Activated naive CD8-positive, alpha-beta T cell (primary cell): ENCODE measurements around the gene ATP10A.
A peak's percentile ranks its signal among the peaks of the same experiment; 100 is the strongest.

Experiments used
- H3K27ac Mint-ChIP-seq: one replicate; pipeline ENCODE4 v1.8.0; 2021; ENCODE audit warnings: mixed read lengths
- H3K27me3 Mint-ChIP-seq: one replicate; pipeline ENCODE4 v1.8.0; 2021; ENCODE audit warnings: mixed read lengths
- H3K36me3 Mint-ChIP-seq: one replicate; pipeline ENCODE4 v1.8.0; 2021; ENCODE audit warnings: mixed read lengths
- H3K4me1 Mint-ChIP-seq: one replicate; pipeline ENCODE4 v1.8.0; 2021; ENCODE audit warnings: low read depth, mixed read lengths
- H3K4me3 Mint-ChIP-seq: one replicate; pipeline ENCODE4 v1.8.0; 2021; ENCODE audit warnings: mild to moderate bottlenecking, mixed read lengths
- H3K9me3 Mint-ChIP-seq: one replicate; pipeline ENCODE4 v1.8.0; 2021; ENCODE audit warnings: low read depth, mixed read lengths

The ATP10A gene

GRCh38 chr15:25863111-25863967 is at the start of gene ATP10A:
TSS of gene ATP10A (minus strand) at chr15:25863327. CDS start at chr15:25863096, 231 bp downstream.
- peak within 1 kb of the TSS; percentile 95 for H3K27ac Mint-ChIP-seq
- peak within 1 kb of the TSS; percentile 93 for H3K4me3 Mint-ChIP-seq
- H3K9me3 Mint-ChIP-seq: no peaks in the 10 kb centered on the region
- H3K4me1 Mint-ChIP-seq: peaks cover 37% of the 10 kb centered on the region
- H3K27me3 Mint-ChIP-seq: no peaks in the 10 kb centered on the region
- H3K36me3 Mint-ChIP-seq: no peaks in the 10 kb centered on the region

DNA sequence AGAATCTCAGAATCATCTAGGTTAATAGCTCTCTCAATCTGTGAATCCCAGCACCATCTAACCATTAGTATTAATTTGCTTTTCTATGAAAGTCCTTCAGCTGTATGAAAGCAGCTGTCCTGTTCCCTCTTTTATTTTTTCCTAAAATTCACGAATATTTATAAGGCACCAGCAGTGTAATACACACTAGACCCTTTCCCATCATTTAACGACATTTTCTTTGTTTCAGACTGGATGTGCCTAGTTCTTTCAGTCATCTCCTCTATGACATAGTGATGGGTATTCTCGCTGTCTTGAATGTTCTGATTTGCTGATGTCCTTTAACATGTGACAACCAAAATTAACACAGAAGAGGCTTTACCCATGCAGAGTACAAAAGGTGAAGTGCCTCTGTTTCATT is 48.9 kb upstream of the ATP10A start:
- Mint-ChIP-seq H3K27me3 (no peaks in the 10 kb centered on the region), H3K27ac (no peak overlapping the region), H3K9me3 (peaks cover 4% of the 10 kb centered on the region), H3K4me3 (no peak overlapping the region), H3K4me1 (no peaks in the 10 kb centered on the region), H3K36me3 (no peaks in the 10 kb centered on the region)

DNA sequence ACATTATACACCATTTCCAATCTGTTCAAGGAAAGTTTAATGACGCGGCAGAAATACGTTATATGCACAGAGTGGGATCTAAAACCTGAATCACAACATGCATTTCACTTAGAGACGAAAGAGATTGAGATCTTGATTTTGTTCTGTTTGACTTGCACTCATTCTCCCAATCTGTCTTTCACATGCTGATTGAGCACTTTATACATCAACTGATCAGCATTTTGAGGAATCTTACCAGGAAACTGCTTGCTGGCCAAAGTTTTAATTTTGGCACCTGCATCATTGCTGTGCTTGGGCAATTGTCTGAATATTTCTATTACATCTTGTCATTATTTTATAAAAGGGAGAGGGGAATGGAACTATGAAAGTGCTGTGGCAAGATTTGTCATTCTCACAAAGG is 47.7 kb upstream of the ATP10A start:
- Mint-ChIP-seq H3K36me3 (no peaks in the 10 kb centered on the region), H3K9me3 (peaks cover 4% of the 10 kb centered on the region), H3K27me3 (no peaks in the 10 kb centered on the region), H3K4me3 (no peak overlapping the region), H3K4me1 (no peaks in the 10 kb centered on the region), H3K27ac (no peak overlapping the region)

DNA sequence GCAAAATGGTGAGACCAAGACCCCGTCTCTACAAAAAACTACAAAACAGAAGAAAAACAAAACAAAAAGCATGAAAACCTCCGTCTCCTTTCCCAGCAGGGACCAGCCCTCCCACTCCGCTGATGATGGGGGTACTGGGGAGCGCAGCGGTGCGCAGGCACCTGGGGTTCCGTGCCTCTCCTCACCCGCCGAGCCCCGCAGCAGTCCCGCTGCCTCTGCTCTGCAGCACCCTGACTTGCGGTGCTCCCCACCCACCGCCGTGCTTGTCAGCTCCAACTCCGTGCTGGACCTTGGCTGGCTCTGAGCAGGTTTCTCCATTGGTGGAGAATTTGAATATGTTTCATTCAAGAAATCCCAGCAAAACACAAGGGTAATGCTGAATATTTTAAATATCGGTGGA is 46.7 kb upstream of the ATP10A start:
- Mint-ChIP-seq H3K4me1 (peaks cover 7% of the 10 kb centered on the region), H3K27me3 (no peaks in the 10 kb centered on the region), H3K27ac (no peak overlapping the region), H3K4me3 (no peak overlapping the region), H3K36me3 (no peaks in the 10 kb centered on the region), H3K9me3 (peaks cover 4% of the 10 kb centered on the region)

- Mint-ChIP-seq H3K36me3 (no peaks in the 10 kb centered on the region), H3K27me3 (no peaks in the 10 kb centered on the region), H3K4me3 (no peak overlapping the region), H3K27ac (no peak overlapping the region), H3K9me3 (peaks cover 4% of the 10 kb centered on the region), H3K4me1 (peaks cover 7% of the 10 kb centered on the region)
These were observed 46.2 kb upstream of the ATP10A start for GRCh38 chr15:25909325-25909724.

DNA sequence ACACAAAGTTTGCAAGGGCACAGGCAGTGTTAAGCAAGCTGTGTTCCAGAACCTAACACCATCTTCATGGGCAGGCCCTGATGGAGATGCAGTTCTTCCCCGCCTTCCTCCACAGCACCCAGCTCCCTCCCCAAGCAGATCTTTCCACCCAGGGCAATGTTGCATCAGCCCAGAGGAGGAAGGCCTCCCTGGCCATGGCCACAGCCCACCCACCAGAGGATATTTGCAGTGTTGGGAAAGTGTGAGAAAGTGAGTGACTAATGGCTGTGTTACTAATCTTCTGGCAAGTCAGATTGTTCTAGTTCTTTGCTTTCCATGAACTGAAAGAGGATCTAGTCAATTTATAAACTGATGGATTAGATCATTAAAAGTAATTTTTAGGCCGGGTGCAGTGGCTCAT is 42.0 kb upstream of the ATP10A start:
- Mint-ChIP-seq H3K4me1 (peaks cover 25% of the 10 kb centered on the region), H3K27ac (peak overlapping the region; percentile 50), H3K9me3 (no peaks in the 10 kb centered on the region), H3K36me3 (no peaks in the 10 kb centered on the region), H3K27me3 (no peaks in the 10 kb centered on the region), H3K4me3 (no peak overlapping the region)

DNA sequence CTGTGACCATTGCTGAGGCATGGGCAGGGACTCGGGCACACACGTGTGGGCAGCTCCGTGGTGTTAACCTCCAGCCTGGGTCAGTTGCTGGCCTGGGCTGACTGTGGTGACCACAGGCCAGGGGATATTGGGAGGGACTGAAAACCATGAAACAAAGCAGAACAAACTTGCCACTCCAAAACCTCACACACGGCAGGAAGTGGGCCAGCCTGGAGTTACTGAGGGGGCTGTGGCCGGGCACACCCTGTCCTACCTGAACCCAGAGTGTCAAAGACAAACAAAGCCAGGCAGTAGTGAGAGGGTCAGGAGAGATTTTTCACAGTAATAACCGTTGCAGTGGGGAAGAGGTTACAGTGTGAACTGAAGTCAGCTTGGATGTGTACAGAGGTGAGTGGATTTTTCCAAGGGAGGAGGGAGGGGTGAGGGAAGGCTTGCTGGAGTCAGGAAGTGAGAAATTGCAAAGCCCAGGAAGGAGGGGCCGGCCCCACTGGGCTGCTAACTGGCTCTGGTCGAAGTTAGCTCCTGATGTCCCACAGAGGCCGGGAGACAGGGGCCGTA is 40.0 kb upstream of the ATP10A start:
- Mint-ChIP-seq H3K4me1 (peaks cover 25% of the 10 kb centered on the region), H3K4me3 (peak overlapping the region; percentile 35), H3K27me3 (no peaks in the 10 kb centered on the region), H3K36me3 (no peaks in the 10 kb centered on the region), H3K27ac (peak overlapping the region; percentile 48), H3K9me3 (no peaks in the 10 kb centered on the region)

- no peak overlapping the region for H3K4me3 Mint-ChIP-seq
- H3K27ac Mint-ChIP-seq: no peak overlapping the region
- no peaks in the 10 kb centered on the region for H3K36me3 Mint-ChIP-seq
- H3K4me1 Mint-ChIP-seq: peaks cover 25% of the 10 kb centered on the region
- H3K27me3 Mint-ChIP-seq: no peaks in the 10 kb centered on the region
- H3K9me3 Mint-ChIP-seq: no peaks in the 10 kb centered on the region
These were observed 38.9 kb upstream of the ATP10A start for GRCh38 chr15:25901811-25902605.

DNA sequence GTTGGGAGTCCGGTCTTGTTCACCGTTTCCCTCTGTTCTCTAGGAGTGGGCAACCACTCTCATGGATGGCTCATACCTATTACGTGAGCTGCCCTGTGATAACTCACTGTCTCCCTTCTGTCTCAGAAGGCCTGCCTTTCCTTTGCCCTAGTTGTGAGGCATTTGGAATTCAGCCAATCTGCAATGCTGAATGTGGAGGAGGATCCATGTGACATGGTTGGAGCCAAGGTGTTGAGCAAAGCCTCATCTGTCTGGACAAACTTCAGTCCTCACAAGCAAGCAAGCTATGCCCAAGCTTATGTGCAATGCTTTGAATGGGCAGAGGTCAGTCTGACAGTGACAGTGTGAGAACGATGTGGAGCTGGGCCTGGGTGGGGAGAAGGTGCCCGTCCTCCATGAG is 37.8 kb upstream of the ATP10A start:
- H3K4me3 Mint-ChIP-seq: no peak overlapping the region
- no peaks in the 10 kb centered on the region for H3K27me3 Mint-ChIP-seq
- no peaks in the 10 kb centered on the region for H3K36me3 Mint-ChIP-seq
- H3K4me1 Mint-ChIP-seq: peaks cover 25% of the 10 kb centered on the region
- H3K27ac Mint-ChIP-seq: no peak overlapping the region
- H3K9me3 Mint-ChIP-seq: no peaks in the 10 kb centered on the region

- no peaks in the 10 kb centered on the region for H3K27me3 Mint-ChIP-seq
- H3K9me3 Mint-ChIP-seq: no peaks in the 10 kb centered on the region
- peaks cover 24% of the 10 kb centered on the region for H3K4me1 Mint-ChIP-seq
- H3K4me3 Mint-ChIP-seq: no peak overlapping the region
- H3K36me3 Mint-ChIP-seq: no peaks in the 10 kb centered on the region
- no peak overlapping the region for H3K27ac Mint-ChIP-seq
These were observed 37.3 kb upstream of the ATP10A start for GRCh38 chr15:25900431-25900830.

DNA sequence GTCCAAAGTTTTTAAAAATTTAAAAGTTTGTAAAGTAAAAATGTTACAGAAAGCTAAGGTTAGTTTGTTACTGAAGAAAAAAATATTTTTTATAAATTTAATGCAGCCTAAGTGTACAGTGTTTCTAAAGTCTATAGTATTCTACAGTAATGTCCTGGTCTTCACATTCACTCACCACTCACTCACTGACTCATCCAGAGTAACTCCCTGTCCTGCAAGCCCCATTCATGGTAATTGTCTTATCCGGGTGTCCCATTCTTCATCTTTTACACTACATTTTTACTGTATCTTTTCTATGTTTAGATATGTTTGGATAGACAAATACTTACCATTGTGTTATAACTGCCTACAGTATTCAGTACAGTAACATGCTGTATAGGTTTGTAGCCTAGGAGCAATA is 36.7 kb upstream of the ATP10A start:
- Mint-ChIP-seq H3K27ac (no peak overlapping the region), H3K27me3 (no peaks in the 10 kb centered on the region), H3K36me3 (no peaks in the 10 kb centered on the region)

GRCh38 chr15:25897658-25898057 is 34.5 kb upstream of the ATP10A start:
- H3K27me3 Mint-ChIP-seq: no peaks in the 10 kb centered on the region
- H3K9me3 Mint-ChIP-seq: peaks cover 4% of the 10 kb centered on the region
- peaks cover 5% of the 10 kb centered on the region for H3K4me1 Mint-ChIP-seq
- H3K36me3 Mint-ChIP-seq: no peaks in the 10 kb centered on the region
- H3K27ac Mint-ChIP-seq: no peak overlapping the region
- H3K4me3 Mint-ChIP-seq: no peak overlapping the region

More for the DNA sequence above, 36.7 kb upstream of the ATP10A start:
- Mint-ChIP-seq H3K4me3 (no peak overlapping the region), H3K4me1 (peaks cover 18% of the 10 kb centered on the region), H3K9me3 (no peaks in the 10 kb centered on the region)

- Mint-ChIP-seq H3K4me3 (no peak overlapping the region), H3K36me3 (no peaks in the 10 kb centered on the region), H3K27ac (no peak overlapping the region), H3K9me3 (peaks cover 4% of the 10 kb centered on the region), H3K4me1 (no peaks in the 10 kb centered on the region), H3K27me3 (no peaks in the 10 kb centered on the region)
These were observed 31.3 kb upstream of the ATP10A start for GRCh38 chr15:25894371-25894902.

DNA sequence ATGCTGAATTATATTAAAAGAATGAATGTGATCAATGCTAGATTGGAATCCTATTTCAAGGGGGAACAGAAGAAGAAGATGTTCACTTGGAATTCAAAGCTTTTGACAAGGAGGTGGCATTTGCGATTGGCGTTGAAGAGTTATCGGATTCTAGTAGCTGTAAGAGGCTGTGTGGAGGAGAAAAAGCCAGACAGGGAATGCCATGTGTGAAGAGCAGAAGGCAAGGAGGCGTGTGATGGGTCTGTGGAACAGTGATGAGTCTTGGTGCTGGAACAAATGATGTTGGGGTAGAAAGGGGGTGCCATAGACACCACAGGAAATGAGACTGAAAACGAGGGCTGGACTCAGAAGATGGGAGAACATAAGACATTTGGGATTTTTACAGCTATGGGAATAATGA is 30.5 kb upstream of the ATP10A start:
- H3K4me1 Mint-ChIP-seq: no peaks in the 10 kb centered on the region
- H3K36me3 Mint-ChIP-seq: no peaks in the 10 kb centered on the region
- H3K27me3 Mint-ChIP-seq: no peaks in the 10 kb centered on the region
- H3K9me3 Mint-ChIP-seq: peaks cover 4% of the 10 kb centered on the region
- no peak overlapping the region for H3K4me3 Mint-ChIP-seq
- no peak overlapping the region for H3K27ac Mint-ChIP-seq

DNA sequence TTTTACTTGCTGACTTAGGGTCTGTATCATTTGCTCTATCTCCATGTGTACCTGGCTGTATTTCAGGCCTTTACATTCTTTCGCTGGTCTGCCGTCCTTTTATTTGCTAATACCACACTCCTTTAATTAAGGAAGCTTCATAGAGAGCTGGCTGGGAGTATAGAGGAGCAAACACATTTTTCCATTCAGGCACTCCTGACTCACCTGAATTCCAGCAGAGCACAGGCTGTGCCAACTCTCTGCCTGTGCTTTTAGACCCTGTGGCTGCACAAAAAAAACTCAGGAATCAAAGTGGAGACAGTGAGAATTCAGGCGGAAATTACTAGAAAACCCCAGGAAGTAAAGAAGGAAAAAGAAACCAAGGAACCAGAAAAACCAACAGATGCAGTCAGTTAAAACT is 29.0 kb upstream of the ATP10A start:
- no peak overlapping the region for H3K4me3 Mint-ChIP-seq
- H3K27ac Mint-ChIP-seq: no peak overlapping the region
- peaks cover 4% of the 10 kb centered on the region for H3K9me3 Mint-ChIP-seq
- H3K4me1 Mint-ChIP-seq: no peaks in the 10 kb centered on the region
- H3K36me3 Mint-ChIP-seq: no peaks in the 10 kb centered on the region
- H3K27me3 Mint-ChIP-seq: no peaks in the 10 kb centered on the region
